Ovary (tissue), 3 donors: Measurements from ENCODE around the gene GCSH.

Source experiments
- EP300 ChIP-seq: sonication (generic); formaldehyde crosslinking; IDR thresholded peaks from one replicate; pipeline ENCODE4 v1.6.1; 2017; ENCODE audit warnings: antibody characterized with exemption
- POLR2A ChIP-seq: fragments of 450-650 bp; IDR thresholded peaks from one replicate; pipeline ENCODE4 v1.6.1; 2017; ENCODE audit warnings: antibody characterized with exemption, mild to moderate bottlenecking, moderate library complexity
- TF ChIP-seq, protein P1 (sequence below), 3 donors: fragments of 450-650 bp in 2 of 3; fragments of 200-600 bp in 1 of 3; IDR thresholded peaks; one replicate each; pipeline versions ENCODE4 v1.5.1 to v1.8.0; 2016 to 2022; ENCODE audit warnings: antibody characterized with exemption in 3 of 3, mild to moderate bottlenecking in 1 of 3
- donor health status: DM: no; HTN: no; CAD: no.

DNA sequence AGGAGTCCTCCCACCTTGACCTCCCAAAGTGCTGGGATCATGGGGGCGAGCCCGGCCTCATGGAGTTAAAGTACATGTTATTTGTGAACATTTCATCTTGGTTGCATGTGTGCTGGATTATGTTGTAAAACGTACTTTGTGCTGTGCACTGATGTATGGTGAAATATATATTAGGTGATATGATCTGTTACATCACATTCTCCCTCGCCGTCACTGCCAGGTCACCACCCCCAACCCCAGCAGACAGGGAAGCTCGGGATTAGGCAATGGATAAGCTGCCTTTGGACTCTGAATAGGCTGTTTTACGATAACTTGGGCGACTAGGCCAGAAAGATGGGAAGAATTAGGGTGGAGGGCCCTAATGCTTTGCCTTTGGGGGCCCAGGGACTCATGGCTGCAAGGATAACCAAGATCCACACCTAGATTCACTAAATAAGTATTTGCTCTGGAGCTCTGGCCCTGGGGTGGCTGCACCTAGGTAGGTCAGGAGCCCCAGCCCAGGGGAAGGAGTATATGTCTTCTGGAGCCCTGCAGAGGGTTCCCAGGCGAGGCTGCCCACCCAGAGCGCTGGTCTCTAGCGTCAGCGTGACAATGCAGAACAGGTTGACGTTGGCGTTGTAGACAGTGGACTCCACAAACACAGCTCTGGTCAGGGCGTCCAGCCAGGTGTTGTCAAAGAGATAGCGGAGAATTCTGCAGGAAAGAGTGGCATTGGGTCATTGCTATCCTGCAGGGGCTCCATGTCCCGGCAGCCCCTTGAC is 27.1 kb upstream of the GCSH start:
- TF ChIP-seq, protein P1, sequence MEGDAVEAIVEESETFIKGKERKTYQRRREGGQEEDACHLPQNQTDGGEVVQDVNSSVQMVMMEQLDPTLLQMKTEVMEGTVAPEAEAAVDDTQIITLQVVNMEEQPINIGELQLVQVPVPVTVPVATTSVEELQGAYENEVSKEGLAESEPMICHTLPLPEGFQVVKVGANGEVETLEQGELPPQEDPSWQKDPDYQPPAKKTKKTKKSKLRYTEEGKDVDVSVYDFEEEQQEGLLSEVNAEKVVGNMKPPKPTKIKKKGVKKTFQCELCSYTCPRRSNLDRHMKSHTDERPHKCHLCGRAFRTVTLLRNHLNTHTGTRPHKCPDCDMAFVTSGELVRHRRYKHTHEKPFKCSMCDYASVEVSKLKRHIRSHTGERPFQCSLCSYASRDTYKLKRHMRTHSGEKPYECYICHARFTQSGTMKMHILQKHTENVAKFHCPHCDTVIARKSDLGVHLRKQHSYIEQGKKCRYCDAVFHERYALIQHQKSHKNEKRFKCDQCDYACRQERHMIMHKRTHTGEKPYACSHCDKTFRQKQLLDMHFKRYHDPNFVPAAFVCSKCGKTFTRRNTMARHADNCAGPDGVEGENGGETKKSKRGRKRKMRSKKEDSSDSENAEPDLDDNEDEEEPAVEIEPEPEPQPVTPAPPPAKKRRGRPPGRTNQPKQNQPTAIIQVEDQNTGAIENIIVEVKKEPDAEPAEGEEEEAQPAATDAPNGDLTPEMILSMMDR (IDR thresholded peaks at IDR 0.05): no peak
- TF ChIP-seq POLR2A (no peak), EP300 (no peak)
